Transverse colon (tissue), 4 donors: ENCODE results near the gene HHIPL1. TPM values are rescaled to one million over a fixed set of nuclear protein-coding genes. Genes with fewer than 3 reads are reported as not detected.
"Not testable (repeated sequence)": the region's sequence is repeated elsewhere in the genome, so short reads cannot be mapped to it uniquely, and the experiment has no call there.

Experiments
- DNase-seq: peaks from one replicate; pipeline ENCODE4 v3.0.0-alpha.2; 2019
- H3K27ac ChIP-seq, 4 donors: fragments of 200-600 bp; sonication (generic); 2 replicates each; pipeline ENCODE4 v1.5.1; 2016 to 2018; ENCODE audit warnings: inconsistent platforms in 4 of 4
- H3K27me3 ChIP-seq: fragments of 200-600 bp; sonication (generic); 2 replicates; pipeline ENCODE4 v1.5.1; 2017; ENCODE audit warnings: inconsistent platforms
- H3K36me3 ChIP-seq, 4 donors: fragments of 200-600 bp; sonication (generic); 2 replicates each; pipeline ENCODE4 v1.5.1; 2017 to 2019; ENCODE audit warnings: inconsistent platforms in 4 of 4
- H3K4me1 ChIP-seq, 4 donors: fragments of 200-600 bp; sonication (generic); 2 replicates each; pipeline ENCODE4 v1.5.1; 2017 to 2020; ENCODE audit warnings: inconsistent platforms in 4 of 4
- H3K4me3 ChIP-seq, 4 donors: fragments of 200-600 bp; sonication (generic); 1 replicate in 1 of 4; 2 replicates in 3 of 4; pipeline versions ENCODE4 v1.5.1 to v1.6.1; 2017 to 2019; ENCODE audit warnings: inconsistent platforms in 4 of 4
- H3K9me3 ChIP-seq, 2 donors: fragments of 200-600 bp; sonication (generic); 2 replicates each; pipeline ENCODE4 v1.5.1; 2017 to 2019; ENCODE audit warnings: inconsistent platforms in 2 of 2
- EP300 ChIP-seq: sonication (generic); formaldehyde crosslinking; IDR thresholded peaks from one replicate; pipeline ENCODE4 v1.6.1; 2017; ENCODE audit warnings: antibody characterized with exemption, low read depth
- POLR2A ChIP-seq: fragments of 450-650 bp; IDR thresholded peaks from one replicate; pipeline ENCODE4 v1.6.1; 2016; ENCODE audit warnings: antibody characterized with exemption, mild to moderate bottlenecking, moderate library complexity
- POLR2AphosphoS5 ChIP-seq, 3 donors: sonication (generic); formaldehyde crosslinking; IDR thresholded peaks; one replicate each; pipeline ENCODE4 v1.6.1; 2016; ENCODE audit warnings: antibody characterized with exemption in 3 of 3
- WGBS, 2 donors: methylation state at CpG; one replicate each; pipeline ENCODE4 v1.1.5; 2018; ENCODE audit warnings: low coverage in 1 of 2; 5-methylcytosine and 5-hydroxymethylcytosine counted together
- in situ Hi-C, 4 donors: fragments of 200-750 bp; cut with MboI; loops; one replicate each; pipeline versions ENCODE4 v1.15.0 to v1.15.1; 2017; ENCODE audit warnings: low sequenced_read_pairs in 3 of 4, low pct_ligation_motif_present in 1 of 4, low pct_unique_long_range_greater_than_20kb in 1 of 4
- intact Hi-C: fragments of 100-400 bp; cut with DNase I; formaldehyde crosslinking; loops from one replicate; pipeline ENCODE4 v1.15.1; 2023; ENCODE audit warnings: low total_unique reads
- total RNA-seq, 4 donors: library from RNA; depleted of rRNA; stranded (reverse); fragments of >200 nt; gene quantifications; one replicate each; pipeline ENCODE4 v1.1.0, GENCODE V29; 2016
- TF ChIP-seq, protein P1 (sequence below), 5 experiments: fragments of 200-600 bp in 3 of 5; fragments of 450-650 bp in 2 of 5; sonication (generic) in 3 of 5; IDR thresholded peaks; 1 replicate in 2 of 5; 2 replicates in 3 of 5; pipeline ENCODE4 v1.5.1; 2016 to 2017; ENCODE audit warnings: antibody characterized with exemption in 5 of 5, inconsistent platforms in 3 of 5, mild to moderate bottlenecking in 2 of 5, moderate library complexity in 1 of 5

The HHIPL1 gene
- total RNA-seq, 4 donors from 2014 or later: 0.40 to 31.0 (median 0.87) TPM

DNA sequence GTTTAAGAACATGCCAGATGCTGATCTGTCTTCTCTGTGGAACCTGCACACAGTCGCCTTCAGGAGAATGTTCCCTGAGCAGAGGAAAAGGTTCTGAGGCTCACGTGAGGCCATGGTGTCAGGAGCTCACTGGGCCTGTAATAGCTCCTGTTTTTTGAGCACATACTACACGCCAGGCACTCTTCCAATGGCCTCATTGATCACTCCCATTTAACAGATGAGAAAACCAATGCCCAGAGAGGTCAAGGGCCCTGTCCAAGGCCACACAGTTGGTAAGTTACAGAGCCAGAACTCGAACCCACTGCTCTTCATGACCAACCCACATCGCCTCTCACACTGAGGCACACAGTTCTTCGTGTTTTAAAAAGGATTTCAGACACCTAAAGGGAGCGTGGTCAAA is 7.3 kb upstream of the HHIPL1 start:
- TF ChIP-seq POLR2AphosphoS5 (IDR thresholded peaks at IDR 0.05): no peak
- no peak for TF ChIP-seq EP300
- no peak overlapping the region for H3K27ac ChIP-seq
- no peaks in the 10 kb centered on the region for H3K9me3 ChIP-seq
- no peak for DNase-seq
- in situ Hi-C loops (no loop called here), intact Hi-C loops (no loop called here)
- no peak overlapping the region for H3K4me3 ChIP-seq
- no peaks in the 10 kb centered on the region for H3K36me3 ChIP-seq
- 81 to 82% methylated on average over 2 to 7 of the region's 7 CpGs for WGBS, 2 donors
- no peaks in the 10 kb centered on the region for H3K27me3 ChIP-seq
- H3K4me1 ChIP-seq: no peaks in the 10 kb centered on the region

DNA sequence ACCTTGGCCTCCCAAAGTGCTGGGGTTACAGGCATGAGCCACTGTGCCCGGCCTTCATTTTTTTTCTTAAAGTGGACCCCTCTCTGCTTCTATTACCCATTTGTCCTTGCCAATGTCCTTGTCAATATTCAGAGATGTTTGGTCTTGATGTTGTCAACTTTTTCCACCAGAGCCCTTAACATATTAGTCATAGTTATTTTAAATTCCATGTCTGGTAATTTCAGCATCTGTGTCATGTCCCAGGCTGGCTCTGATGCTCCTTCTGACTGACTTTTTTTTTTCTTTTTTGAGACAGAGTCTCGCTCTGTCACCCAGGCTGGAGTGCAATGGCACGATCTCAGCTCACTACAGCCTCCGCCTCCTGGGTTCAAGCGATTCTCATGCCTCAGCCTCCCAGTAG is 2.2 kb upstream of the HHIPL1 start:
- H3K9me3 ChIP-seq, H3K27ac ChIP-seq, H3K36me3 ChIP-seq, H3K4me3 ChIP-seq, DNase-seq, intact Hi-C loops, in situ Hi-C loops: not testable (repeated sequence)
- H3K27me3 ChIP-seq: peaks cover 26% of the 10 kb centered on the region
- peaks cover 0 to 15% (median 6%) of the 10 kb centered on the region in 4 donors for H3K4me1 ChIP-seq
- WGBS, 2 donors: 89 to 90% methylated on average over 2 to 5 of the region's 5 CpGs

DNA sequence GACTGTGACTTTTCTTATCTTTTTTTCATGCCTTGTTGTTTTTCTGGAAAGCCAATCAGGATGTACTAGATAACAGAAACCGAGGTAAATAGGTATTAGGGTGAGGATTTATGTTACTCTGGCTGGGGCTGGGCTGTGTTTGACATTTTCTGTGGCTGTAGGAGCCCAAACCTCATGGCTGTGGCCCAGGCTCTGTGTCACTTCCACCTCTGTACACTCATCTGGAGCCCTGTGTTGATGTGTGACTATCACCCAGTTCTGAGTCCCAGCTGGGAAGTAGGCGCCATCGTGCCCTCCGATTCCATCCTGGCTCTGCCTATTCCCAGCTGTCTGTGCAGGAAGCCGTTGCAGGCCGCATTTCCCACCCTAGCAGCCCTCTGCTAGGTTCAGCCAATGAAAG is 1.6 kb upstream of the HHIPL1 start:
- Histone ChIP-seq H3K27me3 (peaks cover 26% of the 10 kb centered on the region), H3K36me3 (no peaks in the 10 kb centered on the region), H3K9me3 (no peaks in the 10 kb centered on the region), H3K4me1 (peaks cover 0 to 15% (median 6%) of the 10 kb centered on the region in 4 donors), H3K27ac (no peak overlapping the region), H3K4me3 (no peak overlapping the region)
- in situ Hi-C loops: no loop called here
- intact Hi-C loops: no loop called here
- TF ChIP-seq POLR2A (no peak), POLR2AphosphoS5 (IDR thresholded peaks at IDR 0.05) (no peak), EP300 (no peak)
- TF ChIP-seq, protein P1, sequence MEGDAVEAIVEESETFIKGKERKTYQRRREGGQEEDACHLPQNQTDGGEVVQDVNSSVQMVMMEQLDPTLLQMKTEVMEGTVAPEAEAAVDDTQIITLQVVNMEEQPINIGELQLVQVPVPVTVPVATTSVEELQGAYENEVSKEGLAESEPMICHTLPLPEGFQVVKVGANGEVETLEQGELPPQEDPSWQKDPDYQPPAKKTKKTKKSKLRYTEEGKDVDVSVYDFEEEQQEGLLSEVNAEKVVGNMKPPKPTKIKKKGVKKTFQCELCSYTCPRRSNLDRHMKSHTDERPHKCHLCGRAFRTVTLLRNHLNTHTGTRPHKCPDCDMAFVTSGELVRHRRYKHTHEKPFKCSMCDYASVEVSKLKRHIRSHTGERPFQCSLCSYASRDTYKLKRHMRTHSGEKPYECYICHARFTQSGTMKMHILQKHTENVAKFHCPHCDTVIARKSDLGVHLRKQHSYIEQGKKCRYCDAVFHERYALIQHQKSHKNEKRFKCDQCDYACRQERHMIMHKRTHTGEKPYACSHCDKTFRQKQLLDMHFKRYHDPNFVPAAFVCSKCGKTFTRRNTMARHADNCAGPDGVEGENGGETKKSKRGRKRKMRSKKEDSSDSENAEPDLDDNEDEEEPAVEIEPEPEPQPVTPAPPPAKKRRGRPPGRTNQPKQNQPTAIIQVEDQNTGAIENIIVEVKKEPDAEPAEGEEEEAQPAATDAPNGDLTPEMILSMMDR (IDR thresholded peaks at IDR 0.05): no peak
- DNase-seq: no peak
- WGBS, 2 donors: 70% methylated on average over 6 of the region's 6 CpGs; no CpG with 5 or more reads in 1 of the 2 donors

DNA sequence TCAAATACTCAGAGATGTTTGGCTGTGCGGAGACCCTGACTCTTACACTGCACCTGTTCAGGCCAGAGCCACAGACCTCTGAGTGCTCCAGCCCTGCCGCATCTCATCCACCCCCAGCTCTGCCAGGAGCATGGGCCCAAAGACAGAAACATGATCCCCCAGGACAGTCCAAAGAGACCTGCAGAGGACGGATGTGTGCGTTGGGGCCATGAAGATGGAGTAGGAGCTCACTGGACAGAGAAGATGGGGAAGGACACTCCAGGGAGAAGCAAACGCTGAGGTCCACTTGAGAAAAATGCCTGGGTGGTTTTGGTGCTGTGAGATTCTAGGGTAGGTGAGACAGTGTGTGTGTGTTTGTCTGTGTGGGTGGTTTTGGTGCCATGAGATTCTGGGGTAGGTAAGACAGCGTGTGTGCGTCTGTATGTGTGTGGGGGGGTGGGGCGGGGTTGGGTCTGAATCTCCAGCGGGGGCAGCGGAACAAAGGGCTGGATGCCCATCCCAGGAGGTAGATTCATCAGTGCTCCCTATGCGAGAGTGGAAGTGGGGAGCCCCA is 818 bp upstream of the HHIPL1 start:
- Histone ChIP-seq H3K27ac (no peak overlapping the region), H3K4me1 (peaks cover 0 to 15% (median 6%) of the 10 kb centered on the region in 4 donors), H3K27me3 (peaks cover 26% of the 10 kb centered on the region), H3K9me3 (no peaks in the 10 kb centered on the region), H3K4me3 (no peak overlapping the region), H3K36me3 (no peaks in the 10 kb centered on the region)
- DNase-seq: no peak
- 82 to 100% methylated on average over 1 to 11 of the region's 11 CpGs for WGBS, 2 donors
- in situ Hi-C loops (no loop called here), intact Hi-C loops (no loop called here)
- TF ChIP-seq POLR2A: no peak
- TF ChIP-seq EP300: no peak
- no peak for TF ChIP-seq POLR2AphosphoS5 (IDR thresholded peaks at IDR 0.05)
- TF ChIP-seq, protein P1 (IDR thresholded peaks at IDR 0.05): no peak

DNA sequence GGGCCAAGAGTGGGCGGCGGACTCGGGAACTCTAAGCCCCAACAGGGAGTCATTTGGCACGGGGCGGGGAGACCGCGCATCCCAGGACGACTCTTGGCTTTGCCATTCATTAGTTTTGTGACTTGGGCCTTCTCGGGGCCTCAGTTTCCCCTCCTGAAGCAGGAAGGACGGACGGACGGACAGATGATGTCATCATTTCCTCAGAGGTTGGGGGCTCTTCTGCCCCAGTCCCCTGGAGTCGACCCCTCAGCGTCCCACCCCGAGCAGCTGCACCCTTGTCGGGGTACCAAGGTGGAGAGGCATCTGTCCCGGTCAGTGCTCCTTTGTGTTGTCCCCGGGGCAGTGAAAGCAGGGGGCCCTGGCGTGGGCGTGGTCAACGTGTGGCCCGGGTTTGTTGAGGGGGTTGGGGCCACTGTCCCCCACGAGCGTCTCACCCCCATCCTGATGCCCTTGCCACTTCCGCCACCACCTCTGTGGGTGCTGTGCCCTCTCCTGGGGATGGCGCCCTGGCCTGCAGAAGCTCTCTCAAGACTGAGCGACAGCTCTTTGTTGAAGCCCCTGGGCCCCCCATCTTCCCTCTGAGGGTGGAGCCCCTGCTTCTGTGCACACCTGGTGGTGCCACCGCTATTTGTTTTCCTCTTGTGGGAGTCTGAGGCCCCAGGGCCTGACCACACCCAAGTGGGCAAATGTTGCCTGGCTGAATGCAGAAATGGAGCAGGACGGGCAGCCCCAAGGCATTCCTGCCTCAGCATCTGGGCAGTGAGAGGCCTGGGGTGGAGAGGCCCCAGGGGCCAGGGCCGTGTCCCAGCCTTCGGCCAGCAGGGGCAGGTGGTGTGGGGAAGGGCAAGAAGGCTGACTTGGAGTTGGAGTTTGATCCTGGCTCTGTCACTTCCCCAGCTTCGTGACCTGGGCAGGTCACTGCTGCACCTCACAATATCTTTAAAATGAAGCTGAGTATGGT is 896 bp downstream of the HHIPL1 start:
- no peak overlapping the region for H3K27ac ChIP-seq
- in situ Hi-C loops: no loop called here
- 63% methylated on average over 24 of the region's 32 CpGs; no CpG with 5 or more reads in 1 of the 2 donors for WGBS, 2 donors
- TF ChIP-seq POLR2AphosphoS5 (IDR thresholded peaks at IDR 0.05): no peak
- TF ChIP-seq, protein P1 (IDR thresholded peaks at IDR 0.05): no peak
- no peak for TF ChIP-seq EP300
- no peak for TF ChIP-seq POLR2A
- no peaks in the 10 kb centered on the region for H3K9me3 ChIP-seq
- no peak for DNase-seq
- H3K4me3 ChIP-seq: peak overlapping the region in 3 of 4 donors; percentile 39 to 47 (median 44)
- H3K4me1 ChIP-seq: peaks cover 0 to 15% (median 6%) of the 10 kb centered on the region in 4 donors
- intact Hi-C loops: no loop called here
- H3K36me3 ChIP-seq: no peaks in the 10 kb centered on the region
- H3K27me3 ChIP-seq: peaks cover 26% of the 10 kb centered on the region
